Calu3 (cell line): ENCODE data around the gene LPCAT4. TPM values are rescaled to one million over a fixed set of nuclear protein-coding genes. Genes with fewer than 3 reads are reported as not detected.

ENCODE experiments used
- BruUV-seq: library from RNA; stranded (reverse); fragments of 400-500 nt; replicated peaks from 2 replicates; lab custom pipeline; 2021; lab: Mats Ljungman, UMichigan
- CTCF ChIA-PET: fragments of 300-600 bp; sonication (Branson Sonifier 250); formaldehyde crosslinking; loops from one replicate; lab custom pipeline; 2022; ENCODE audit warnings: antibody characterized with exemption; lab: Charles Lee
- DNase-seq: peaks from one replicate; pipeline ENCODE4 v3.0.0; 2022
- H3K27ac Mint-ChIP-seq: one replicate; pipeline ENCODE4 v1.8.0; 2022; ENCODE audit warnings: mixed read lengths; ENCODE audit not compliant: unreplicated experiment
- H3K27me3 Mint-ChIP-seq: one replicate; pipeline ENCODE4 v1.8.0; 2022; ENCODE audit warnings: mixed read lengths; ENCODE audit not compliant: unreplicated experiment
- H3K36me3 Mint-ChIP-seq: one replicate; pipeline ENCODE4 v1.8.0; 2022; ENCODE audit warnings: mild to moderate bottlenecking, moderate library complexity, mixed read lengths; ENCODE audit not compliant: insufficient read depth, unreplicated experiment
- H3K4me1 Mint-ChIP-seq: one replicate; pipeline ENCODE4 v1.8.0; 2022; ENCODE audit warnings: mild to moderate bottlenecking, low read depth, mixed read lengths; ENCODE audit not compliant: unreplicated experiment
- H3K4me3 Mint-ChIP-seq: one replicate; pipeline ENCODE4 v1.8.0; 2022; ENCODE audit warnings: mild to moderate bottlenecking, low read depth, moderate library complexity, mixed read lengths; ENCODE audit not compliant: unreplicated experiment
- H3K9me3 Mint-ChIP-seq: one replicate; pipeline ENCODE4 v1.8.0; 2022; ENCODE audit warnings: low read depth, mixed read lengths; ENCODE audit not compliant: unreplicated experiment
- intact Hi-C: fragments of 100-400 bp; cut with micrococcal nuclease; formaldehyde crosslinking; loops from one replicate; pipeline ENCODE4 v1.10.0; 2022; ENCODE audit not compliant: unreplicated experiment
- total RNA-seq: library from RNA; stranded (reverse); gene quantifications from 2 replicates; pipeline ENCODE4 v1.2.3, GENCODE V29; 2022
- TF ChIP-seq, protein P1 (sequence below): fragments of 200-600 bp; IDR thresholded peaks from one replicate; pipeline ENCODE4 v1.8.0; 2022; ENCODE audit warnings: antibody characterized with exemption; ENCODE audit not compliant: unreplicated experiment

LPCAT4 gene
- total RNA-seq, 1 experiment from 2014 or later, result 28.9 TPM

DNA sequence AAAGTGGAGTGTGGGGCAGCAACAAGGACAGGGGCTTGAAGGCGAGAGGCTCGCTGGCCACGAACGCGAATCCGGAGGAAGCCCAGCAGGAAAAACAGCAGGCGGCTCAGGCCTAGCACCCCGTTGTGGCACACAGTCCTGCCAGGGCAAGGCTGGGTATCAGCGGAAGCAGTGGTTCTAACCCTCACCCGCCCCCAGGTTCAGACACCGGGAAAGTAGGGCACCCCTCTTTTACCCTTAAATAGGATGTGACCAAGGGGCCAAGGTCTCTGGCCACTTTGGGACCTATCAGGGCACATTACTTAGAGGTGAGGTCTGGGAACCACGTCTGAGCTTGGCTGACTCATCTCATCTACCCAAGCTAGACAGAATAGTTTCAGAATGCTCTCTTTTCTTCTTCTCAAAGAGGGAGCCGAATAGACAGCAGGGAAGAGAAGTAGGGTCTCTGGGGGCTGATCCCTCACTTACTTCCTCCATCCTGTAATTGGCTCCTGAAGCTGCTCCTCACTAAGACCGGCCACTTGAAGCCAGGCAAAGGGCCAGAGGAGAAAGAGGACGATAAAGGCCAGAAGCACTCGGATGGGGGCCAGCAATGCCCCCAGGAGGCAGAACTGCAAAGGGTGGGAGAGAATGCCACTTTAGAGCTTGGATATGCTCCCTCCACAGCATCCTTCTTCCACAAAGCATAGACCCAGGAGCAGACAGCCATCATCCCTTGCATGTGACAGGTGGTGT, 1.7 kb downstream of the LPCAT4 start:
- Mint-ChIP-seq H3K9me3 (no peaks in the 10 kb centered on the region), H3K27me3 (no peaks in the 10 kb centered on the region), H3K4me3 (peak overlapping the region; percentile 87), H3K27ac (no peak overlapping the region), H3K4me1 (peaks cover 25% of the 10 kb centered on the region), H3K36me3 (peaks cover 28% of the 10 kb centered on the region)
- DNase-seq, result no peak
- CTCF ChIA-PET, result no interaction called here
- TF ChIP-seq, protein P1, sequence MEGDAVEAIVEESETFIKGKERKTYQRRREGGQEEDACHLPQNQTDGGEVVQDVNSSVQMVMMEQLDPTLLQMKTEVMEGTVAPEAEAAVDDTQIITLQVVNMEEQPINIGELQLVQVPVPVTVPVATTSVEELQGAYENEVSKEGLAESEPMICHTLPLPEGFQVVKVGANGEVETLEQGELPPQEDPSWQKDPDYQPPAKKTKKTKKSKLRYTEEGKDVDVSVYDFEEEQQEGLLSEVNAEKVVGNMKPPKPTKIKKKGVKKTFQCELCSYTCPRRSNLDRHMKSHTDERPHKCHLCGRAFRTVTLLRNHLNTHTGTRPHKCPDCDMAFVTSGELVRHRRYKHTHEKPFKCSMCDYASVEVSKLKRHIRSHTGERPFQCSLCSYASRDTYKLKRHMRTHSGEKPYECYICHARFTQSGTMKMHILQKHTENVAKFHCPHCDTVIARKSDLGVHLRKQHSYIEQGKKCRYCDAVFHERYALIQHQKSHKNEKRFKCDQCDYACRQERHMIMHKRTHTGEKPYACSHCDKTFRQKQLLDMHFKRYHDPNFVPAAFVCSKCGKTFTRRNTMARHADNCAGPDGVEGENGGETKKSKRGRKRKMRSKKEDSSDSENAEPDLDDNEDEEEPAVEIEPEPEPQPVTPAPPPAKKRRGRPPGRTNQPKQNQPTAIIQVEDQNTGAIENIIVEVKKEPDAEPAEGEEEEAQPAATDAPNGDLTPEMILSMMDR, result no peak
- BruUV-seq, result no TSS peak
- intact Hi-C loops, result no loop called here

DNA sequence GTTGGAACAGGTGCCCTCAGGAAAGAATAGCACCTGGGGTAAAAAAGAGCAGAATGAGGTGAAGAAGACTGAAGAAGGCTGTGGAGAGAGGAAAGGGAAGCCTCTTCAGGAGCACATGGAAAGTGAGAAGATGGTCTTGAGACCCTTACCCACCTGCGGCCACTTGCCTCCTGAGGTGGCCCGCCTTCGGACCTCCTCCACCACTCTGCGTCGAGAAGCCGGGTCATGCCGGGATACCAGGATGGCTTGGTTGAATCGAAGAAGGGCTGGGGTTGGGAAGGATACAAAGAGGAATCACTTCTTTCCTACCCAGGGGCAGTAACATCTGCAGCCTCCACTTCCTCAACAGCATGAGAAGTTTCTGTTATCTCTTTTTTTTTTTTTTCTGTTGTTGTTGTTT, 3.0 kb downstream of the LPCAT4 start:
- Mint-ChIP-seq H3K27me3 (no peaks in the 10 kb centered on the region), H3K4me3 (no peak overlapping the region), H3K9me3 (no peaks in the 10 kb centered on the region), H3K4me1 (peaks cover 34% of the 10 kb centered on the region), H3K36me3 (peaks cover 32% of the 10 kb centered on the region), H3K27ac (no peak overlapping the region)
- DNase-seq, result no peak
- intact Hi-C loops, result no loop called here
- TF ChIP-seq, protein P1, result no peak
- no TSS peak for BruUV-seq
- CTCF ChIA-PET, result interaction anchor here (0.6 kb wide), 1 partner anchor 11 kb away, joined by 4 read pairs; no protein-coding TSS in a partner anchor

DNA sequence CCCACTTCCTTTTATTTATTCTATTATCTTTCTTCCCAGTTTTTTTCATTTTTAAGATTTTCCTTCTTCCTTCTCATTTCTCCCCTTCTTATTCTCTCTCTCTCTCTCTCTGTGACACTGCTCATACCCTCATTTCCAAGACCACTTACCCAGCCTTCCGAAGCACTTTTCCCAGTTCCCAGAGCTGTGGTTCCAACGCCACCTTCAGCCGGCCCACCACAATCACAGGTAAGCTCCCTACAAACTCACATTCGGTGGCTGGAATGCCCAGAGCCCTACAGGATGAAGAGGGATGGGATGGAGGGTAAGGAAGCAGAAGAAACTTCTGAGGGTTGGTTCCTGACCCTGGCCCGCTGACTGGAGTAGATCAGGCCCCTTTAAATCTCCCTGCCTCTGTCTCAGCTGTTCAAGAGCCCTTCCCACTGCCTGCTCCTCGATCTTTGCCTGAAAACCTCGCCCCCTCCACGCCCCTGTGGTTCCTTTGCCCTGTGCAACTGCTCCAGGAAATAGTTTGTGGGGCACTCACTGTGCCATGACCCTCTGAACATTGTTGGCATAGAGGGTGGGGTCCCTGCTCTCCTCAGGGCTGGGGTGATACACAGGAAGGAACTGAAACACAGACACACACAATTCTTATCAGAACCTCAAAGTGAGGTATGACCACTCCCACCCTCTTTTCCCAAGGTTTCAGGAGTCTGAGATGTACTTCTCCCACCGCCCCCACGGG, 4.8 kb downstream of the LPCAT4 start:
- Mint-ChIP-seq H3K27ac (no peak overlapping the region), H3K9me3 (no peaks in the 10 kb centered on the region), H3K4me3 (no peak overlapping the region), H3K36me3 (peaks cover 32% of the 10 kb centered on the region), H3K27me3 (no peaks in the 10 kb centered on the region), H3K4me1 (peaks cover 34% of the 10 kb centered on the region)
- TF ChIP-seq, protein P1, result no peak
- intact Hi-C loops, result no loop called here
- no peak for DNase-seq
- BruUV-seq, result no TSS peak
- CTCF ChIA-PET, result no interaction called here

DNA sequence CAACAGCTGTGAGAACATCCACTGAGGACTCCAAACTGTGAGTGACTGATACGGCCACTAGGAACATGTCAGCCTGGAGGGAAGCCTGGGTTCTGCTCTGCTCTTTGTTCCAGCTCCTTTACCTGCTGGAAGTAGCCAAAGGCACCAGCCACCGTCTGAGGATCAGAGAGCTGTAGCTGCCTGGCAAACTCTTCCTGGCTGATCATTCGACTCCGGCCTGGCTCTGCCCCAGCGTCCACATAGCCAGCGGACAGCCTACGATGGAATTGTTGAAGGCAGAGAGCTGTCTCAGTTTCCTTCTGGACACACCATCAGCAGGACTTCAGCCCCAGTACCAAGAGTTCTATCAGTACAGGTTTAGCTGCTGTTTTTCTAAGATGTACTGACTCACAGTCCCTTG, 5.7 kb downstream of the LPCAT4 start:
- Mint-ChIP-seq H3K27me3 (no peaks in the 10 kb centered on the region), H3K9me3 (no peaks in the 10 kb centered on the region), H3K4me1 (peaks cover 34% of the 10 kb centered on the region), H3K4me3 (no peak overlapping the region), H3K36me3 (peaks cover 24% of the 10 kb centered on the region), H3K27ac (no peak overlapping the region)
- DNase-seq, result no peak
- CTCF ChIA-PET, result no interaction called here
- no TSS peak for BruUV-seq
- TF ChIP-seq, protein P1, result no peak
- intact Hi-C loops, result no loop called here
